ENCODE results near the gene ELOA2. TPM values are rescaled to one million over a fixed set of nuclear protein-coding genes. Genes with fewer than 3 reads are reported as not detected.

ELOA2 gene
- total RNA-seq (2012; rRNA removed) = not detected in 2 replicates

DNA sequence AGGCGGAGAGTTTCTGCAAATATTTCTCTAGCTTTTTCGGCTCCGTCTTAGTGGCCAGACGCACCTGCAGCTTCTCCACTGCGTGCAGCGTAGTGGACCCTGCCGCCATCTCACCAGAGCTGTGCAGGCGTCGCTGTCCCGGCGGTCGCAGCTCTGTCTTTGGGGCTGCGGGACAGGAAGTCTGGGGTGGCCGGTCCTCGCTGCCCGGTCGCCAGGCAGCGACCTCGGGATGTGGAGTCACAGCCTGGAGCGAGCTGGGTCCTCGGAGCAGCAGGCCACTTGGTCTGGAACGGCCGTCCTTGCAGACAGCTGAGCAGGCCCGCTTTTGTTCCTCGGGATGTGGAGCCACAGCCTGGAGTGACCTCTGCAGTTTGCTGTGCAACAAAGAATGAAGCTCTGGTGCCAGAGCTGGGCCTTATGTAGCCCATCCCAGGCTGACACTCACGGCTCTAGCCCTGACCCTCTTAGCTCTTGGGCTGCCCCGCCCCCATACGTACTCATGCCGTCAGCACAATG lies at the start of gene ELOA2:
Gene ELOA2 (minus strand): TSS at position 466 of the 516 bp plus-strand sequence. CDS start 357 bp downstream, at position 109.
- no peak within 1 kb of the TSS for H3K4me2 ChIP-seq (ENCODE audit: low read length)

DNA sequence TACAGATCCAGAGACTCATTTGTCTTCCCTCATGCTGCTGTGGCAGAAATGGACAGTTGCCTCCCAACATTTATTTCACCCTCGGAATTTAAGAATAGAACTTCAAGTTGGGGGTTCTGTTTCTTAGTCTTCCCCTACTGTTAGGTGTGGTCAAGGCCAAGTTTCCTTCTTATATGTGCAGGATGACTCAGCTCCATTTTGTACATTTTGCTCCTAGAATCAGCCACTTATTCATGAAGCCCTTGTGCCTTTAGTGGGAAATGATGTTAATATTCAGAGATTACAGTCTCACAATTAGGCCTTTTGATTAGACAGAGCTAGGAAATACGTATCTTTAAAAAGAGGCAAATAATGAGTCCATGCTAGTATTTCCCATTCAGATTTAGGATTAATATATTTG lies 46.2 kb upstream of the ELOA2 start:
- Histone ChIP-seq H3K4me3 (ENCODE audit: low read length) (no peak overlapping the region), H3K4me2 (ENCODE audit: low read length) (no peak overlapping the region), H3K9ac (ENCODE audit: low read depth, low read length) (no peak overlapping the region), H3K27me3 (ENCODE audit: control insufficient read depth, insufficient read depth, low read length) (no peaks in the 10 kb centered on the region), H3K36me3 (ENCODE audit: insufficient read depth, low read length) (no peaks in the 10 kb centered on the region), H3K4me1 (ENCODE audit: control insufficient read depth, insufficient read depth, low read length) (no peaks in the 10 kb centered on the region), H3K9me3 (replicated peaks; ENCODE audit: low read length) (no peaks in the 10 kb centered on the region)

More for the DNA sequence above, at the start of gene ELOA2:
- Histone ChIP-seq H3K36me3 (ENCODE audit: insufficient read depth, low read length) (no peaks in the 10 kb centered on the region), H3K9me3 (replicated peaks; ENCODE audit: low read length) (no peaks in the 10 kb centered on the region), H3K4me3 (ENCODE audit: low read length) (no peak within 1 kb of the TSS), H3K9ac (ENCODE audit: low read depth, low read length) (no peak within 1 kb of the TSS), H3K4me1 (ENCODE audit: control insufficient read depth, insufficient read depth, low read length) (no peaks in the 10 kb centered on the region), H3K27me3 (ENCODE audit: control insufficient read depth, insufficient read depth, low read length) (no peaks in the 10 kb centered on the region)

DNA sequence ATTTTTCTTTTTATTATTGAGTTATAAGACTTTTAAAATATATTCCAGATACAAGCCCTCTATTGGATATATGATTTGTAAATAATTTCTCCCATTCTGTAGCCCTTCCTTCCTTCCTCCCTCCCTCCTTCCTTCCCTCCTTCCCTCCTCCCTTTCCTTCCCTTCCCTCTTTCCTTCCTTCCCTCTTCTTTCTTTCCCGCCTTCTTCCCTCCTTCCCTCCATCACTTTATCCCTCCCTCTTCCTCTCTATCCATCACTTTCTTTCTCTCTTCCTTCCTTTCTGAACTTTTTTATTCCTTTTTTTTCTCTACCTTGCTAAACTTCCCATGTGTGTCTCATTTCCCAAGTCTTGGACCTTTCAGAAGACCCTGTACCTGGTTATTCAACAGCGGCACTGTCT lies 45.5 kb upstream of the ELOA2 start:
- Histone ChIP-seq H3K9ac (ENCODE audit: low read depth, low read length) (no peak overlapping the region), H3K4me1 (ENCODE audit: control insufficient read depth, insufficient read depth, low read length) (no peaks in the 10 kb centered on the region), H3K4me3 (ENCODE audit: low read length) (no peak overlapping the region), H3K27me3 (ENCODE audit: control insufficient read depth, insufficient read depth, low read length) (no peaks in the 10 kb centered on the region), H3K4me2 (ENCODE audit: low read length) (no peak overlapping the region), H3K36me3 (ENCODE audit: insufficient read depth, low read length) (no peaks in the 10 kb centered on the region), H3K9me3 (replicated peaks; ENCODE audit: low read length) (no peaks in the 10 kb centered on the region)

- Histone ChIP-seq H3K4me2 (ENCODE audit: low read length) (no peak overlapping the region), H3K9ac (ENCODE audit: low read depth, low read length) (no peak overlapping the region), H3K36me3 (ENCODE audit: insufficient read depth, low read length) (no peaks in the 10 kb centered on the region), H3K4me1 (ENCODE audit: control insufficient read depth, insufficient read depth, low read length) (peaks cover 8% of the 10 kb centered on the region), H3K9me3 (replicated peaks; ENCODE audit: low read length) (no peaks in the 10 kb centered on the region), H3K27me3 (ENCODE audit: control insufficient read depth, insufficient read depth, low read length) (no peaks in the 10 kb centered on the region), H3K4me3 (ENCODE audit: low read length) (no peak overlapping the region)
Observed at GRCh38 chr18:47077111-47077510, 41.7 kb upstream of the ELOA2 start.

- no peaks in the 10 kb centered on the region for H3K36me3 ChIP-seq (ENCODE audit: insufficient read depth, low read length)
- no peak overlapping the region for H3K9ac ChIP-seq (ENCODE audit: low read depth, low read length)
- no peaks in the 10 kb centered on the region for H3K9me3 ChIP-seq (replicated peaks; ENCODE audit: low read length)
- H3K4me1 ChIP-seq (ENCODE audit: control insufficient read depth, insufficient read depth, low read length) = peaks cover 8% of the 10 kb centered on the region
- H3K27me3 ChIP-seq (ENCODE audit: control insufficient read depth, insufficient read depth, low read length) = no peaks in the 10 kb centered on the region
- peak overlapping the region; percentile 22 for H3K4me2 ChIP-seq (ENCODE audit: low read length)
- no peak overlapping the region for H3K4me3 ChIP-seq (ENCODE audit: low read length)
Observed at GRCh38 chr18:47075098-47075883, 39.9 kb upstream of the ELOA2 start.

- Histone ChIP-seq H3K4me1 (ENCODE audit: control insufficient read depth, insufficient read depth, low read length) (no peaks in the 10 kb centered on the region), H3K4me3 (ENCODE audit: low read length) (no peak overlapping the region), H3K9ac (ENCODE audit: low read depth, low read length) (no peak overlapping the region), H3K4me2 (ENCODE audit: low read length) (no peak overlapping the region), H3K9me3 (replicated peaks; ENCODE audit: low read length) (no peaks in the 10 kb centered on the region), H3K27me3 (ENCODE audit: control insufficient read depth, insufficient read depth, low read length) (no peaks in the 10 kb centered on the region), H3K36me3 (ENCODE audit: insufficient read depth, low read length) (no peaks in the 10 kb centered on the region)
Observed at GRCh38 chr18:47067648-47068047, 32.2 kb upstream of the ELOA2 start.

- Histone ChIP-seq H3K9ac (ENCODE audit: low read depth, low read length) (no peak overlapping the region), H3K4me2 (ENCODE audit: low read length) (no peak overlapping the region), H3K9me3 (replicated peaks; ENCODE audit: low read length) (no peaks in the 10 kb centered on the region), H3K4me3 (ENCODE audit: low read length) (no peak overlapping the region), H3K27me3 (ENCODE audit: control insufficient read depth, insufficient read depth, low read length) (no peaks in the 10 kb centered on the region), H3K36me3 (ENCODE audit: insufficient read depth, low read length) (no peaks in the 10 kb centered on the region), H3K4me1 (ENCODE audit: control insufficient read depth, insufficient read depth, low read length) (no peaks in the 10 kb centered on the region)
Observed at GRCh38 chr18:47063096-47063495, 27.7 kb upstream of the ELOA2 start.

- no peaks in the 10 kb centered on the region for H3K4me1 ChIP-seq (ENCODE audit: control insufficient read depth, insufficient read depth, low read length)
- no peaks in the 10 kb centered on the region for H3K36me3 ChIP-seq (ENCODE audit: insufficient read depth, low read length)
- H3K4me2 ChIP-seq (ENCODE audit: low read length) = no peak overlapping the region
- no peak overlapping the region for H3K4me3 ChIP-seq (ENCODE audit: low read length)
- no peaks in the 10 kb centered on the region for H3K27me3 ChIP-seq (ENCODE audit: control insufficient read depth, insufficient read depth, low read length)
- no peak overlapping the region for H3K9ac ChIP-seq (ENCODE audit: low read depth, low read length)
- H3K9me3 ChIP-seq (replicated peaks; ENCODE audit: low read length) = no peaks in the 10 kb centered on the region
Observed at GRCh38 chr18:47062471-47062870, 27.1 kb upstream of the ELOA2 start.

- Histone ChIP-seq H3K4me2 (ENCODE audit: low read length) (no peak overlapping the region), H3K9me3 (replicated peaks; ENCODE audit: low read length) (no peaks in the 10 kb centered on the region), H3K9ac (ENCODE audit: low read depth, low read length) (no peak overlapping the region), H3K4me3 (ENCODE audit: low read length) (no peak overlapping the region), H3K36me3 (ENCODE audit: insufficient read depth, low read length) (no peaks in the 10 kb centered on the region), H3K4me1 (ENCODE audit: control insufficient read depth, insufficient read depth, low read length) (no peaks in the 10 kb centered on the region), H3K27me3 (ENCODE audit: control insufficient read depth, insufficient read depth, low read length) (no peaks in the 10 kb centered on the region)
Observed at GRCh38 chr18:47054369-47054768, 18.9 kb upstream of the ELOA2 start.

- Histone ChIP-seq H3K9me3 (replicated peaks; ENCODE audit: low read length) (no peaks in the 10 kb centered on the region), H3K4me3 (ENCODE audit: low read length) (no peak overlapping the region), H3K36me3 (ENCODE audit: insufficient read depth, low read length) (no peaks in the 10 kb centered on the region), H3K27me3 (ENCODE audit: control insufficient read depth, insufficient read depth, low read length) (no peaks in the 10 kb centered on the region), H3K4me2 (ENCODE audit: low read length) (no peak overlapping the region), H3K9ac (ENCODE audit: low read depth, low read length) (no peak overlapping the region), H3K4me1 (ENCODE audit: control insufficient read depth, insufficient read depth, low read length) (no peaks in the 10 kb centered on the region)
Observed at GRCh38 chr18:47050468-47050867, 15.0 kb upstream of the ELOA2 start.

GRCh38 chr18:47040982-47041381 lies 5.6 kb upstream of the ELOA2 start:
- no peaks in the 10 kb centered on the region for H3K4me1 ChIP-seq (ENCODE audit: control insufficient read depth, insufficient read depth, low read length)
- no peaks in the 10 kb centered on the region for H3K36me3 ChIP-seq (ENCODE audit: insufficient read depth, low read length)
- no peak overlapping the region for H3K4me3 ChIP-seq (ENCODE audit: low read length)
- H3K27me3 ChIP-seq (ENCODE audit: control insufficient read depth, insufficient read depth, low read length) = no peaks in the 10 kb centered on the region
- H3K4me2 ChIP-seq (ENCODE audit: low read length) = no peak overlapping the region
- no peak overlapping the region for H3K9ac ChIP-seq (ENCODE audit: low read depth, low read length)
- no peaks in the 10 kb centered on the region for H3K9me3 ChIP-seq (replicated peaks; ENCODE audit: low read length)

Data from skeletal muscle satellite cell (primary cell).